ENCODE data around the gene SPDEF.

SPDEF gene

GRCh38 chr6:34526241-34526972, 29.7 kb downstream of the SPDEF start:
- no peak for DNase-seq

- DNase-seq = no peak
Observed at GRCh38 chr6:34525431-34526175, 30.5 kb downstream of the SPDEF start.

GRCh38 chr6:34524971-34525370, 31.2 kb downstream of the SPDEF start:
- DNase-seq = no peak

- DNase-seq = no peak
Observed at GRCh38 chr6:34524499-34524898, 31.6 kb downstream of the SPDEF start.

- DNase-seq = no peak
Observed at GRCh38 chr6:34523441-34524206, 32.5 kb downstream of the SPDEF start.

- DNase-seq = no peak
Observed at GRCh38 chr6:34522761-34523160, 33.4 kb downstream of the SPDEF start.

- no peak for DNase-seq
Observed at GRCh38 chr6:34521463-34522285, 34.5 kb downstream of the SPDEF start.

- no peak for DNase-seq
Observed at GRCh38 chr6:34520645-34521462, 35.3 kb downstream of the SPDEF start.

GRCh38 chr6:34519971-34520644, 36.0 kb downstream of the SPDEF start:
- DNase-seq = no peak

GRCh38 chr6:34518669-34519365, 37.3 kb downstream of the SPDEF start:
- DNase-seq = no peak

GRCh38 chr6:34517966-34518365, 38.2 kb downstream of the SPDEF start:
- no peak for DNase-seq

GRCh38 chr6:34517461-34517881, 38.7 kb downstream of the SPDEF start:
- no peak for DNase-seq

- no peak for DNase-seq
Observed at GRCh38 chr6:34516391-34517324, 39.5 kb downstream of the SPDEF start.

- no peak for DNase-seq
Observed at GRCh38 chr6:34515473-34516387, 40.4 kb downstream of the SPDEF start.

- DNase-seq = no peak
Observed at GRCh38 chr6:34514593-34515472, 41.3 kb downstream of the SPDEF start.

- DNase-seq = no peak
Observed at GRCh38 chr6:34514112-34514511, 42.0 kb downstream of the SPDEF start.

- no peak for DNase-seq
Observed at GRCh38 chr6:34513646-34514045, 42.5 kb downstream of the SPDEF start.

Measured in activated CD4-positive, alpha-beta T cell treated with anti-CD3 and anti-CD28 coated beads for 48 hours (primary cell).